GM21367 (cell line): ENCODE results near the gene CDK10.
"Not testable (repeated sequence)": the region's sequence is repeated elsewhere in the genome, so short reads cannot be mapped to it uniquely, and the experiment has no call there.

Experiments
- ATAC-seq: cut with Tn5 transposase; IDR thresholded peaks from one replicate; pipeline ENCODE4 v1.9.1; 2021; ENCODE audit not compliant: unreplicated experiment

Gene CDK10

GRCh38 chr16:89686520-89687091, at the start of gene CDK10:
CDK10 (plus strand) TSS chr16:89686689; CDS start chr16:89686711, 22 bp downstream.
- peak; percentile 58 for ATAC-seq

GRCh38 chr16:89637379-89637778, 49.1 kb upstream of the CDK10 start:
- no peak for ATAC-seq

- no peak for ATAC-seq
These were observed 48.0 kb upstream of the CDK10 start for GRCh38 chr16:89638455-89638854.

GRCh38 chr16:89639385-89639784, 47.1 kb upstream of the CDK10 start:
- ATAC-seq: no peak

GRCh38 chr16:89641458-89642119, 44.9 kb upstream of the CDK10 start:
- no peak for ATAC-seq

- ATAC-seq: no peak
These were observed 43.9 kb upstream of the CDK10 start for GRCh38 chr16:89642574-89642973.

GRCh38 chr16:89643769-89644300, 42.7 kb upstream of the CDK10 start:
- ATAC-seq: no peak

- no peak for ATAC-seq
These were observed 41.4 kb upstream of the CDK10 start for GRCh38 chr16:89645122-89645521.

- ATAC-seq: no peak
These were observed 40.2 kb upstream of the CDK10 start for GRCh38 chr16:89646270-89646669.

- ATAC-seq: no peak
These were observed 39.6 kb upstream of the CDK10 start for GRCh38 chr16:89646906-89647305.

GRCh38 chr16:89651584-89651983, 34.9 kb upstream of the CDK10 start:
- ATAC-seq: no peak

GRCh38 chr16:89653656-89654295, 32.7 kb upstream of the CDK10 start:
- no peak for ATAC-seq

- no peak for ATAC-seq
These were observed 31.3 kb upstream of the CDK10 start for GRCh38 chr16:89655062-89655643.

- no peak for ATAC-seq
These were observed 29.9 kb upstream of the CDK10 start for GRCh38 chr16:89656435-89657121.

- peak; percentile 85 for ATAC-seq
These were observed 28.9 kb upstream of the CDK10 start, which contains the start of the genes CHMP1A and SPATA33 for GRCh38 chr16:89657442-89658220. CHMP1A (minus strand) TSS chr16:89657708; CDS start chr16:89657588, 120 bp downstream. SPATA33 (plus strand) TSS chr16:89657836; CDS start chr16:89657912, 76 bp downstream.

GRCh38 chr16:89658221-89658879, 28.1 kb upstream of the CDK10 start:
- ATAC-seq: no peak

GRCh38 chr16:89660146-89660545, 26.3 kb upstream of the CDK10 start:
- ATAC-seq: no peak

- no peak for ATAC-seq
These were observed 25.3 kb upstream of the CDK10 start for GRCh38 chr16:89661215-89661614.

GRCh38 chr16:89664238-89664637, 22.3 kb upstream of the CDK10 start:
- ATAC-seq: not testable (repeated sequence)

- not testable (repeated sequence) for ATAC-seq
These were observed 19.5 kb upstream of the CDK10 start for GRCh38 chr16:89667000-89667399.
